Stimulated activated CD8-positive, alpha-beta memory T cell treated with anti-CD3 and anti-CD28 coated beads, Interleukin-2, amount 100 ng/mL, for 48 hours (primary cell): ENCODE results near the gene ATP6V1F.

Experiments
- DNase-seq, 2 donors: peaks; one replicate each; pipeline ENCODE4 v3.0.0-alpha.2; 2020; ENCODE audit warnings: low read depth in 2 of 2

The ATP6V1F gene

DNA sequence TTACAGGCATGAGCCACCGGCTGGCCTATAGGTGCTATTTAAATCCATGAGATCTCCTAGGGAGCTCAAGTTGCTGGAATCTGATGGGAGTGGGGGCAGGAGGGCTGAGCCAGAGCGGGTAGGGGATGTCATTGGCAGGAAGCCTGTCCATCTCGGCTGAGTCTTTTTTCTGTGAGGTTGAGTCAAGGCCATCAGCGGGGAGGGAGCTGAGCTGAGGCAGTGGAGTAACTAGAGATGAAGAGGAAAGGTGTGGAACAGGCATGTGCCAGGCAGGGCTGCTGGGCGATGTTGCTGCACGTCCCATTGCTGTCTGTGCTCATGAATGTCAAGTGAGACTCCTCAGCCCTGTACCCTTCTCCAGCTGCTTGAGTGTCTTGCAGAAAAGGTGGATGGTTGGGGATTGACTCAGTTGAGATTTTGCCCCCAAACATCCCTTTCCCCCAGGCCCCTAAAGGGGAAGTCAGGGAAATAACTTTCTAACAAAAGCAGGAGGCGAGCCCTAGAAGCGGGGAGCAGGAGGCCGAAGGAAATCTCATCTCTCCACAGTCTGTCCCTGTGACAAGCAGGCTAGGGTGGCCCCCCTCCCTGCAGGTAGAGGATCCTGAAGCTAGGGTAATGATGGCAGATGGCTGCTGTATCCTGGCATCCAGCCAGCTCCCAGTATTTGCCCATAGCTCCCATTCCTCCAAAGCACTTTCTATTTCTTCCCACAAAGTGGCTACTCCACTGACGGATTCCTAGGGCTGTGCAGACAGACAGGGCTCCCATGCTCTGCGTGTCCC, 5.4 kb downstream of the ATP6V1F start:
- DNase-seq, result no peak

DNA sequence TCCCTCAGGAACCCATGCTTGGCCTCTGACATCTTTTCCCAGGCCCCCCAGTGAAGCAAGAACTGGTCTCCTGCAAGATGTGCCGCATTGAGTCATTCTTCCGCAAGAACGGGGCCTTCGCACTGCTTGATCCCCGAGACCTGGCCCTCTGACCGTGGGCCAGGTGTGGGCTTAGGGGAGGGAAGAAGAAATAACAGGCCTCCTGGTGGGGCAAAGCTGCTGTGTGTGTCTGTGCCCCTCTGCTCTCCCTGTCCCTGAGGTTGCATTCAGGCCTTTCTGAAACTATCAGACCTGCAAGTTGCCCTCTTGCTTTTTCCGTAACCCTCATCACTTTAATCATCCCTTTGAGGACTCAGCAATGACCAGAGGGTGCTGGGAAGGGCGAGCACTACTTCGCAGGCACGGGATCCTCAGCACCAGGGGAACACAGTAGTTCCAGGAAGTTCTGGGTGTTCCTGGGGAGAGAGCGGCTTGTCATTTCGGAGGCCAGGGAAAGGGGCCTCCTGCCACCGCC, 6.0 kb downstream of the ATP6V1F start:
- DNase-seq, result no peak

DNA sequence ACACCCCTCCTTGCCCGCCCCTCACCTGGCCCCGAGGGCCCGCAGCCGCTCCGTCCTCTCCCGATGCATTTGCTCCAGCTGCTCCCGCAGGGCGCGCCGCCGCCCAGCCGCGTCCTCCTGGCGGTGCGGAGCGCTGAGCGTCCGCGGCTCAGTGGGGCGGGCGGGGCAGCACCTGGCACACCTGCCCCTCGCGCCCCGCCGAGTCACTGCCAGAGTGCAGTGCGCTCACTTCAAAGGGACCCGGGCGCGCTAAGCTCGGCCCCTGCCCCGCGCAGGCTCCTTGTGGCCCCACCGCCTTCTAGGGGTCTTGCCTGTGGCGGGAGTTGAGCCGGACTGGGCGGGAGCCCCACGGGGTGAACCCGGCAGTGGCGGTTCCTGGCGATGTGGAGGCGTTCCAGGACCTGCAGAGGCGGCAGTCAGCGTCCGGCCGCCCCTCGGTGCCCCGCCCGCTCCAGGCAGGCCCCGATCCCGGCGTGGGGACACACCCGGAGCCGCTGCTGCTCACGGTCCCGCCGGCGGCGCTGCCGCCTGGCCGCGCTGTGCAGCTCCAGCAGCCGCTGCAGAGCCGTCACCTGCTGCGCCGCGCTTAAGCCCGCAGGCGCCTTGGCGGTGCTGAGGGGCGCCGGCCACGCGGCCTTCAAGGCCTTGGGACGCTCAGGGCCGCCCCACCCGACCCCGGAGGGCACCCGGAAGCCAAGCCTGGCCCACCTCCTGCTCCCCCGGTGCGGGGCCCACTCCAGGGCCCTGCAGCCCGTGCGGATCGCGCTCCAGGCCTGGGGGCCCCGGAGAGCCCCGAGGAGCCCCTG, 6.7 kb downstream of the ATP6V1F start:
- DNase-seq, result peak; percentile 24 to 37

DNA sequence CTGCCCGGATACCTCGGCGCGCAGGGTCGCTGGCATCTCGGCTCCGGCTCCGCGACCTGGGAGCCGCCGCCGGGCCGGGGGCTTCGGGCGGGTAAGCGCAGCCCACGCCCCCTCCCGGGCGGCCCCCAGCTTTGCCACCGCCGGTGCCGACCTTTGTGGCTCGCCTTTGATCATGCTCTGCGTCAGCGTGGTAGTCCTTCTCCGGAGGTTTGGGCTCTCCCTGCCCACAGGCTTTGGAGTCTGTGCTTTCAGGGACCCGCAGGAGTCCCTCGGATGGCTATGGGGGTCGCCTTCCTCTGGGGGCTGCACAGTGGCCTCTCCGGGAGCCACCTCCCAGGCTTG, 7.3 kb downstream of the ATP6V1F start:
- DNase-seq, result no peak

DNA sequence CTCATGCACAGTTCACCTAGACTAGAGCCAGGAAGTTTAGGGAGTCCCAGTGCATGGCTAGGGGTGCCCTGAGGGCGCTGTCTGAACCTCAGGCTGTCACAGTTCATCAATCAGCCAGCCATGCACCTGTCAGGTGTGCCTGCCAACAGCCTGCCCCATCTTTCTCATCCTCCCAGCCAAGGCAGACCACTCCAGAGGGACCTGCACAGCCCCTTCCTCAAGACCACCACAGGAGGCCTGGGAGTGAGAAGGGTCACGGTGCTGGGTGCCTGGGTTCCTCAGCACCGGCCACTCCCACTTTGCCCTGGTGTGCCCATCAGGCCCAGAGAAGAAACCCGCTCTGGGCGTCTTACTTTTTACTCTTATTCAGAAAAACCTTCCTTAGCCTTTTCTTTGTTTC, 8.4 kb downstream of the ATP6V1F start:
- no peak for DNase-seq

DNA sequence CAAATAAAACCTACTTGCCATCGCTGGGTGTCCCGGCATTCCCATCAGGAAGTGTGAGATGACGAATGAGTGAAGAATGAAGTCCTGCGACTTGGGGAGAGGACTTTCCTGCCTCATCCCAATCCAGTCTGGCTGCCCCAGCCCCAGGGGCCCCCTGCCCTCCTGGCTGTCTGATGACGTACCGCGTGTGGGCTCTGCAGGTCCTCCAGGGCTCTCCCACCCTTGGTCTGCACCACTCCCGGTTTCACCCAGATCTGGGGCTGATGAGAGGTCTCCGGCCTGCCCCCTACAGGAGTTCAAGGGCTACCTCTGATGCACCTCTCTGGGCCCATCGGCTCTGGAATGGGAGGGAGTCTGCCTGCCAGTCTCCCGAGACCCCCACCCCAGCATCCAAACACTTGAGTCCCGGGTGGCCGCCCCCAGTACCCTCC, 9.8 kb downstream of the ATP6V1F start:
- DNase-seq, result no peak

DNA sequence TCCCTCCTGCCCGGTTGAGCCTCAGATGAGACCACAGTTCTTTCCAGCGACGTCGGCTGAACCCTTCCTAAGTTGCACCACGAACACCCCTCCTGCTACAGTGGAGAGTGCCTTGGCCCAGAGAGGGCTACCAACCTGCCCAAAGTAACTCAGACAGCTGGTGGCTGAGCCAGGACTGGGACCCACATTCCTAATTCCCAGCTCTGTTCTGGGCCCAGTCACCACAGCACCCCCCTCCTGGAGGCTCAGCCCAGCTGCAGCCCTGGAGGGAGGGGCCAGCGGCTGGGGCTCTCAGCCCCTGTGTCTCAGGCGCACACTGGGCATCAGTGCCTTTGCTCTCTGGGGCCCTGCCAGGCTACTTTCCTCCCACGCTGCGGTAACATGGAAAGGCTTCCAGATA, 10.6 kb downstream of the ATP6V1F start:
- no peak for DNase-seq

DNA sequence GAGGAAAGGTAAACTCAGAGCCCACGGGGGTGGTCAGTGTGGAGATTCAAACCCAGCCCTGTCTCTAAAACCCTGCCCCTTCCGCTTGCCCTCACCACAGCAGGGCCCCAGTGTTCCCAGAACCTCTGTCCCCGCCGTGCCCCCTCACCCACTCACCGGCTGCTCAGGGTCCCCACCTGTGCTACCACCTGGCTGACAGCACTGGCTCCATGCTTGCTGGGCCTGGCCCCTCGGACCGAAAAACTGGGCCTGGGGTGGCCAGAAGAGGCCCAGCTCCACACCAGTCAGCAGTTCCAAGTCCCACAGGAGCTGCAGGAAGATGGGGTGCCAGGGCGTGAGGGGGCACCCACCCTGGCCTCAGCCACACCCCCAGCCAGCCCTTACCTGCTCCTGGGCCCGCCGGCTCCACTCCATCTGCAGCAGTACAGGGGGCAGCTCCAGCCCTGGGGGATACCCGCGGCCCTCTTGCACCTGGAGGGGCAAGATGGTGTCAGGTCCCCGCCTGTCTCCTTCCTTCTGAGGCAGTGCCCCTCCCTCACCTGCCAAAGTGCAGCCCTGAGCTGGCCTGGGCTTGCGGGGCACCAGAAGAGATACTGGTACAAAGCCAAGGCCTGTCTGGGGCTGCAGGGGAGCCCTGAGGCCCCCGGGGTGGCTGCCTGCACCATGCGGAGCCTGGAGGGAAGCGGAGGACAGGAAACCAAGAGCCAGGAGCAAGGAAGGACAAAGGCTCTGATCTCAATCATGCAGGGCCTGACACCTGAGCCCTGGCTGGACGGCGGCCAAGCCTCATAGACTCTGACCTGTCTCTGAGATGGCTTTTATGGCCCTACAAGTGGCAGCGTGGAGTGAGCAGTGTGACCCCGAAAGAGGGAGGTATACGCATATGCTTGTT, 11.7 kb downstream of the ATP6V1F start:
- DNase-seq, result no peak

DNA sequence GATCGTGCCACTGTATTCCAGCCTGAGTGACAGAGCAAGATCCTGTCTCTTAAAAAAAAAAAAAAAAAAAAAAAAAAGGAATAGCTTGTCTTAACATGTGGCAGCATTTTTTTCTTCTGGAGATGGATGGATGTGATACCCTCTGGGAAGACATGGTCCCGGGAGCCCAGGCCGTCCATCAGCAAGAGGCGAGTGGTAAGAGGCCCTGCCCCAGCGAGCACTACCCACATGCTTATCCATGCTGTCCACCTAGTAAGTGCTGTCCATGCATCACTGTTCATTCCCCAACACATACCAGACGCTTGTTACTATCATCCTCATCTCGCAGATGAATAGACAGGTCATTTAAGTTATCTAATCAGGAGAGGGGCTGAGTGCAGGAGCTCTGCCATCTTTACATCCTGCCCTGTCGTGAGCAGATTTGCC, 12.9 kb downstream of the ATP6V1F start:
- no peak for DNase-seq

DNA sequence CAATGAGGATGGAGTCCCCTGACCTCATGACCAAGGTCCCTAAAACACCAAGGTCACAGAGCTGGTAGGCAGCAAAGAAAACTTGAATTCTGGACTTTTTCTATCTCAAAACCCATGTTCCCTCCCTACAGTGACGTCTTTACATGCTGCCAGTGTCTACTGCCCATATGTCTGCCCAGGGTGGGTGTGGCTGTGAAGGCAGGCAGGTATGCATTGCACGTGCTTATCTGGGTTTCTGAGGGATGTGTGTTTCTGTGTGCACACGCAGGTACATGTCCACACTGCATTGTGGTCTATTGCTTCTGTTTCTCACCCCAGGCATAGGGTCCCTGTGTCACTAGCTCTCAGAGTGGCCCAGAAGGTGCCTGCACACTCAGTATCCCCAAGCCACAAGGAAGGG, 13.5 kb downstream of the ATP6V1F start:
- no peak for DNase-seq

DNA sequence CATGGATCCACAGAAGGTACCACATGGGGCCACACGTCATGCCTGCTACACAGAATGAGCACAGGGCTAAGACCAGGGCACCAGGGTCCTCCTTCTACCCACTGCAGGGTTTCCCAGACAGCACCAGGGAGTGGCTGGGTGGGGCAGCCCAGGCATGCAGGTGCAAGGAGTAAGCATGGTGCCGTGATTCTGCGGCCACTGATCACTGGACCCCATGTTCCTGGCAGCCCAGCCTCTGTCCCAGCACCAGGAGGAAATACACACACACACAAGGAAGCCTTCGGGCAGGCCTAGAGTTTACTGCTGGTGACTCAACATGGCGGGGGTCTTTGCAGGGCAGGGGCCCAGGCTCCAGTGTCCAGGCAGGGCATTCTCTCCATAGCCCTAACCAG, 13.9 kb downstream of the ATP6V1F start:
- no peak for DNase-seq

DNA sequence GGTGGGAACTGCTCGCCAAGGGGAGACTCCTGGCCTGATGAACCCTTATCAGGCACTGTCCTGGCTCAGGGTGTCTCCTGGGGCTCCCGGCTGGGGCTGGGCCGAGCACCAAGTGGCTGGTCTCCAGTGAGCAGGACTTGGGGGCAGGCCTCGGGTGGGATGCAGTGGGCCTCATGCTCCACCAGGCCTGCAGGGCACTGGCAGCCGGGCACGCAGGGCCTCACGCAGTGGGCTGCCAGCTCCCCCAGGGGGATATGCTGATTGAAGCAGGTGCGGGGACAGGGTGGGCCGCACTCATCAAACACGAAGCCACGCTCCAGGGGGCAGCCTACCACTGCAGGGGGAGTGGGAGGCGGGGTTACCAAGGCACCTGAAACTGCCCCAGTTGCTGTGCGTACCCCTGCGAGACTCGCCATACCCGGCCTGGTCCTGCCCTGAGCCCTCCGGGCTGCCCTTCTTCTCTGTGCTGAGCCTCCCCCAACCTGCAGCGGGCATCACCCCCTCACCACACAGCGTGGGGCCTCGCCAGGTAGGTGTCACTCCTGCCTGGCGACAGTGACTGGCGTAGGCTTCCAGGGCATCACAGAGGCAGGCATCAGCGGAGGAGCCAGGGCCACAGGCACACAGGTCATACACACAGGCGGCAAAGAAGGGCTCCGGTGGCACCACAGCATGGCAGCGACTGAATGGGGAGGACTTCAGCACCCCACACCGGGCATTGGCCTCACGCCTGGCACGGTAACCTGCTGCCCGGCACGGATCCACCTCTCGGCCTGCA, 14.5 kb downstream of the ATP6V1F start:
- no peak for DNase-seq

DNA sequence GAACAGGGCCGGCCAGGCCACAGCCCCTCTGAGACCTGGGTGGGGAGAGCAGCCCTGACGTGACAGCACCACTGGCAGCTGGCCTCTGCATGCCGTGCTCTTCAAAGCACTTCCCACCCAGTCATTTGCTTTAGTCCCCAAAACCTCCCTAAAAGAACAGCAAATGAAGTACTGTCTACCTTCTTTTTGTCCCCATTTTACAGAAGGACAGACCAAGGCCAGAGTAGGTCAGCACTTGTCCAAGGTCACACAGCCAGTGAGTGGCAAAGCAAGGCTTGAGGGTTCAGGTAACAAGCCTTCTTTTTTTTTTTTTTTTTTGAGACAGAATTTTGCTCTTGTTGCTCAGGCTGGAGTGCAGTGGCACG, 15.1 kb downstream of the ATP6V1F start:
- no peak for DNase-seq

DNA sequence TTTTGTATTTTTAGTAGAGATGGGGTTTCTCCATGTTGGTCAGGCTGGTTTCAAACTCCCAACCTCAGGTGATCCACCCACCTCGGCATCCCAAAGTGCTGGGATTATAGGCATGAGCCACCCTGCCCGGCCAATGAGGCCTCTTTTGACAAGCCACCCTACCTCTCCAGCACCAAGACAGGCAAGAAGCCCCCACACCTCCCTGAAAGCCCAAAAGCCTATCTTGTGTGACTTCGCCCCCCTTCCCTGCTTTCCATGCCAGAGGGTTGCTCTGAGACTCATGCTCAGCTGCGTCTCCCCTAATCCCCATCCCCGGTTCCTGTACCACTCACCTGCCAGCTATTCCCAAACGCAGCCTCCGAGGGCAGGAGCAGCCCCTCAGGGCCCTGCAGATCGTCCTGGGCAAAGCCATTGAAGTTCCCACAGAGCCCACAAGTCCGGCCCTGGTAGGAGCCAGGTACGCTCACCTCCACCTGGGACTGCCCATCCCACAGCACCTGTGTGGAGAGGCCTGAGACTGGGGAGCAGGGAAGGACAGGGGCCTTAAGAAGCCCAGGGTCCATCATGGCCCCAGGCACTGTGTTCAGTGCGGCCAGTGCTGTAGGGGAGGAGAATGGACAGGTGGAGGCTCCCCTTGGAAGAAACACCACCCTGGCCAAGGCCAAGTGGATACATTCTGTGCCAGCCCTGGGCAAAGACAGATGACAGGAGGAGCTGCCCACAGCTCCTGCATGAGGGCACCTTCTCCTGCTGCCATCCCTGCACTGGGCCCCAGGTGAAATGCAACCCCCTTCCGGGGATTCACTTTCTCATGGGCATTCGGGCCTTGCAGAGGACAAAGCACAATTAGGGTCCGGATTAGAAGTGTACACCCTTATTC, 15.8 kb downstream of the ATP6V1F start:
- no peak for DNase-seq

DNA sequence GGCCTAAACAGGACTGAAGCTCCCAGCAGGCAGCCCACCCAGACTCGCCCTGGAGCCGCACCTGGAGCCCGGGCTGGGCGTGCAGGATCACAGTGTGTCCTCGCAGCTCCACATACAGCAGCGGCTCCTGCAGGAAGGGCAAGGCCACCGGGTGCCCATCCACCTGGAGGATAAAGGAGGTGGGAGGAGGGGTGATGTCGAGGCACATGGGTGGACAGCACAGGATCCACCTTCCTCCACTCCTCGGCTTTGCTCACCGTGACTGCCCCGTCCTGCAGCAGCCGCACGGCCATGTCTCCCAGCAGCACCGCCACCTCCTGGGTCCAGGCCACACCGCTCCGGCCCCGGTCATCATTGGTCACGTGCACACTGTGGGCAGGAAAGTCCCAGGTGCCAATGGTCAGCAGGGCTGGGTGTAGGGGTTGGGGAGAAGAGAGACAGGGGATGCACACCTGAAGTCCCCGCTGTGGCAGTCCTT, 16.8 kb downstream of the ATP6V1F start:
- DNase-seq, result no peak

DNA sequence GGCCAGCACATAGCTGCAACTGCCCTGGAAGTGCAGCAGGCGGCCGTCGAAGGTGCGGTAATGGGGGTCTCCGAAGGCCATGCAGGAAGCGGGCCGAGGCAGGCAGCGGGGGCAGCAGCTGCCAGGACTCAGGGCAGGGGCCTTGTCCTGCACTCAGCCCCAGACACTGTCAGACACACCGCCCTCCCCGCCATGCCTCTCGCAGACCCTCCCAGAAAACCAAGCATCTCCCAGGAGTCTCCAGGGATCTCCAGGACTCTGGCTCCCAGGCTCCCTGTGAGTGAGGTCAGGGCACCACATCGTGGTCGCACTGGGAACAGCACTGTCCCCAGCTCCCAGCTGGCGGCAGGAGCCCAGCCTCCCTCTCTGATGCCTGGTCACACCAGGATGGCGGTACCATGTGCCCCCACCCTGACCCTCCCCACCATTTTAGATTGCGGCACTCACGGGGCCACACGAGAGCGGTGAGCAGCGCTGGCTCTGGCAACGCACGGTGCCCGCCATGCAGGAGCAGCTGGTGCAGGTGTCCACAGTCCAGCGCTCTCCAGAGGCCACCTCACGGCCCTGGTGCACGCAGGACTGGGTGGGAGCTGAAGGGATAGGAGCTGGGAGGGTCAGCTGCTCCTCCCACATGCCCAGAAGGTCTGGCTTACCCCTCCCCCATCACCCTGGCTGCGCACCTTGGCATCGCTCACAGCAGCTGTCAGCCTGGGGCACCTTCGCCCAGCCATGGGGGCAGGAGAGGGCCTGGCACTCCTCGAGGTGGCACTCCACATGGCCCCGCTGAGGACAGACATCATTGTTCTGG, 17.5 kb downstream of the ATP6V1F start:
- DNase-seq, result no peak

DNA sequence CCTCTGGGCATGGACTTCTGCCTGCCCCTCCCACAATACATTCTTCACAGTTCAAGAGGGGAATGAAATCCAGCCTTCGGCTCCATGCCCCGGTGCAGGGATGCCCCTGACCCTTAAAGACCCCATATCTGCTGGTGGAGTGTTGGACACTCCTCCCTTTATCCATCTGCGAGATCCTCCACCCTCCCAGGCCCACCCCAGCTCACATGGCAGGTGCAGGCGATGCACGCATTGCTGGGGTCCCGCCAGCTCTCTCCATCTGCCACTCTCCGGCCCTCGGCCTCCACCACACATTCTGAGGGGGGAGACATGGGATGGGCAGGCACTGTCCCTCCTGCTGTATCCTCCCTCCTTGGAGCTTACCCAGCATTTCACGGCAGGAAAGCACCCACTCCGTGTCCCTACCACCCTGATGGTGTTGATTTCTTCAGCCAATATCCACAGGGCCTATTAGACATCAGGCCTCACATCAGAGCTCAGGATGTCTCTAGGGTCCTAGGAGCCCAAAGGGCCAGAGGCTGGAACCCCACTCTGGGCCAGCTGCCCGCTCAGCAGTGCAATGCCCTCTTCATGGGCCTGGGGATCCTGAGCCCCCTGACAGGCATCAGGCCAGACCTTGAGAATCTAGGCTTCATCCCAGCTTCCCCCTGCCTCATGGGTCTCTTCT, 18.3 kb downstream of the ATP6V1F start:
- no peak for DNase-seq

DNA sequence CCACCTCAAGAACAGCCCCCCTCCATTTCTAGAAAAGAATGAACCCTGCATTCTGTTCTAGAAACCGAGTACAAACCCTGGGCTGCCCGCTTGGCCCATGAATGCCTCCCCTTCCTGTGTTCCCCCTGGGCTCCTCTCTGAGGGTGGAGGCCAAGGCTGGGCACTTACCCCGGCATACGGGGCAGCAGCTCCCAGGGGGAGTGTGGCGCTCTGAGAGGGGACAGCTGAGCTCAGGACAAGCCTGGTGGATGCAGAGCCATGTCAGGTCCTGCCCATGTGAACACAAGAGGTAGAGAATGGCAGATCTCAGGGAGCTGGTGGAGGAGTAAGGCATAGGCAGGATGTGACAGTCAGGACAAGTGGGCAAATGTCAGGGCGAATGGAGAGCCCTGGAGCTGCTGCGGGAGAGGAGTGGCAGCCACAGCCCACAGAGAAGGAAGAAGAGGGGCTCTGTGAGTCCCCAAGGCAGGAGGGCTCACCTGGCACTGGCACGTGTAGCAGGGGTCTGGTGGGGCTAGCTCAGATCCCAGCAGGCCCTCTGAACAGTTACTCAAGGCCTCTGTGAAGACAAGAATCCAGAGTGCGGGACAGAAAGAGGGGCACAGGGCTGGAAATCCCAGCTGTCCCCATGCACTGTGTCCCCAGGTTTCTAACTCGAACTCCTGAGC, 18.9 kb downstream of the ATP6V1F start:
- DNase-seq, result no peak
